Stimulated activated CD8-positive, alpha-beta memory T cell treated with anti-CD3 and anti-CD28 coated beads, Interleukin-12 subunit alpha, Interleukin-12 subunit beta, amount 100 ng/mL, for 1 hour (primary cell): Measurements from ENCODE around the gene PIP5K1B.

Experiments
- DNase-seq: peaks from one replicate; pipeline ENCODE4 v3.0.0-alpha.2; 2020; ENCODE audit warnings: low read depth

PIP5K1B gene

DNA sequence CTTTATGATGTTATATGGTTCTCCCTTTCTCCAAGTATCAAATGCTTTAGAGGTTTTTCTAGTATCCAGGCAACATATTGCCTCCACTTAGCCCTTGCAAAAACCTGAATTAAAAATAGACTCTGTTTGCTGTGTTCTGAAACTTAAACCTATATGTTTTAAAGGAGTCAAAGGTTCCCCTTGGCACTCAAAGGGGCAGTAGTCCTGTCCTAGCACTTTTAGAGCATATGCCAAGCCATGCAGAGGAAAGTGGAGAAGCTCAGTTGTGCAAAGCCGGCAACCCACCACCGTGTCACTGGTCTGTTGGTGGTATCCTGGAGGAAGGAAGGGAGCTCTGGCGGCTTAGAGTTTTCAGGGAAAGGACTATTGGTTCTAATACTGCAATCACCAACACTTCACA lies 154.3 kb downstream of the PIP5K1B start:
- no peak for DNase-seq

DNA sequence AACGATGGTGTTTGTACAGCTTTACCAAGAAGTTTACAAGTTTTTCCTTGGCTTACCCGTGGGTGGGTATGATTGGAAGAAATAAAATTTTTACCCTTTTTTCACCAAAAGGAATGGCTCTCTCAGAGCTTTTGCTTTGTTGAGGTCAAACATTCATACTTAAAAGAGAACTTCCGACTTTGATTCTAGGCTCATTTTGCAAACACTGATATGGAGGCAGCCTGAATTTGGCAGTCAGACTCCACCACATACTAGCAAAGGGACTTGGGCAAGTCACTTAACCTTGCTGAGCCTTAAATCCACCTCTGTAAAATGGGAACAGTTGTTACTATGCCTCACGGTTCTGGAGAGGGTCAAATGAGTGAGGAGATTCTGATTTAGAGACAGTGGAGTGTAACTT lies 155.4 kb downstream of the PIP5K1B start:
- no peak for DNase-seq

DNA sequence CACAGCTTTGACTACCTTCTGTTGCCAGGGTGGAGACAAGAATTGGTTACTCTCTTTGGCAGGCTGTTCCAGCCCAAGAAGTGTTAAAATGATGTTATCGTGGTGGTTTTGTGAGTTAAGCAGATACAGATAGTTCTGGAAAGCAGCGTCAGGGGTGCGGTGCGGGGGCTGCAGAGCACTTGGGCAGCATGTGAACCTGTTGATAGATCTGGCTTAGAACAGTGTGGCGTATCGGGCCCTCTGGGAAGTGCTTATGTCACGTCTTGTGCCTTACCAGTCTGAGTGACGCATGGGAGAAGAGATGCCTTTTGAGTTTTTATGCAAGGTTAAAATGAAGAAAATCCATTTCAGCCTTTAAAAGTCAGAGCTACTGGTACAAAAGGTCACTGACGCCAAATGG lies 156.4 kb downstream of the PIP5K1B start:
- DNase-seq: no peak

DNA sequence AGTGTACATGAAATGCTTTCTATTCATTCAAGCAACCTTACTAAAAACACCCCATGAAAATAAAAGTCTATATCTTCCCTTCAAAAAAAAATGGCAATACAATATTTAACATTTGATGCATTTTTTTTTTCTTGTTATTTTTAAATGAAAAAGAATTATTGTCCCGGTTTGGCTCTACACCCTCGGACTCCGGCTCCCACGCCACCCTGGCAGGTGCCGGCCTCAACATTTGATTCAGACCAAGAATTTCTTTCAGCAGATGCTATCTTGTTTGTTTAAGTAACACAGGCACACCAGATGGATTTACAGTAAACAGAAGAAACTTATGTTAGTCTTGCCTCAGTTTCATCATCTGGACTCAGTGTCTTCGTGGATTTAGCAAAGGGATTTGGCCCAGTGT lies 162.0 kb downstream of the PIP5K1B start:
- no peak for DNase-seq

GRCh38 chr9:68869022-68869421 lies 164.0 kb downstream of the PIP5K1B start:
- DNase-seq: no peak

GRCh38 chr9:68870086-68870485 lies 165.0 kb downstream of the PIP5K1B start:
- DNase-seq: no peak

- DNase-seq: no peak
These were observed 166.2 kb downstream of the PIP5K1B start for GRCh38 chr9:68871236-68871635.

DNA sequence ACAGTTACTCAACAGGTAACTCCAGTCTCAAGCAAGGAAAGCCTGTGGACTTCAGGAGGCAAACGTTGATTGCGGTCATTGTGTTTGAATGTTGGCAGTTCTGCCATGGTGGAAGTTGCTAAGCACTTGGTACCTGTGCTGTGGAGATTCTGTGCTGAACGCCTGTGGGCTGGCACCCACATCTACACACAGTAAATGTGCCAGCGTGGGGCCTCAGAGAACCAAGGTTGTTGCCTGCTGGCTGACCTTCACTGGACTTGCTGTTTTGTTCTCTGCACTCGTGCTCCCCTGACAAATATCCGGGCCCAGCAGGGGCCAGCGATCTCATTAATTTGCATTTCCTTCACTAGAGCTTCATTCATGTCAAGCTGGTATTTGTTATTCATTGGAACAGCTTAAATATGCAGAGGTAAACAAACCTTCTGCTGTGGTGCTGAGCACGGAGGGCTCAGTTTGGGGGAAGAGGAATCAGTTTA lies 167.0 kb downstream of the PIP5K1B start:
- no peak for DNase-seq

DNA sequence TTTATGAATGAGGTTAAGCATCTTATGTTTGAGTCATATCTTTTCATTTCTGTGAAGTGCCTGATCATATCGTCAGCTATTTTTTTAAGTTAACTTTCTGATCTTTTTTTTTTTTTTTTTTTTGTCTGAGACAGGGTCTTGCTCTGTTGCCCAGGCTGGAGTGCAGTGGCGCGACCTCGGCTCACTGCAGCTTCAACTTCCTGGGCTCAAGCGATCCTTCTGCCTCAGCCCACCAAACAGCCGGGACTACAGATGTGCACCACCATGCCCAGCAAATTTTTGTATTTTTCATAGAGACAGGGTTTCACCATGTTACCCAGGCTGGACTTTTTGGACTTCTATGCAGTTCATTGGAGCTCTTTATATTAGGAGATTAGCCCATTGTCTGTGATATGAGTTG lies 168.1 kb downstream of the PIP5K1B start:
- no peak for DNase-seq

DNA sequence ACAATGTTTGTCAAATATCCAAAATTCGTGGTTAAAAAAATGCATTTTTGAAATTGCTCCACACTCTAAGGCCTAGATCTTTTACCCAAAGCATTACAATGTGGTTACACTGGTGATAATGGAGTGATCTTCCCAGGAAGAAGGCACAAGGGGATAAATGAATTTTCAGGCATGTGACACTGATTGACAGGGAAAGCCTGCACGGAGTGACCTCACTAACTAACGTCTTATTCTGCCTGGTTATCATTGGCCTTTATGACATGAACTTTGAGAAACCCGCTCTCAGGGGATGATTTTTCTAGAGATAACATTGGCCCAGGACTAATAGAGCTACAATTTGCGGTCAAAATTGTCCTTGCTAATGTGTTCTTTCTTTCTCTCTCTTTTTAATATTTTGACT lies 171.2 kb downstream of the PIP5K1B start:
- no peak for DNase-seq

DNA sequence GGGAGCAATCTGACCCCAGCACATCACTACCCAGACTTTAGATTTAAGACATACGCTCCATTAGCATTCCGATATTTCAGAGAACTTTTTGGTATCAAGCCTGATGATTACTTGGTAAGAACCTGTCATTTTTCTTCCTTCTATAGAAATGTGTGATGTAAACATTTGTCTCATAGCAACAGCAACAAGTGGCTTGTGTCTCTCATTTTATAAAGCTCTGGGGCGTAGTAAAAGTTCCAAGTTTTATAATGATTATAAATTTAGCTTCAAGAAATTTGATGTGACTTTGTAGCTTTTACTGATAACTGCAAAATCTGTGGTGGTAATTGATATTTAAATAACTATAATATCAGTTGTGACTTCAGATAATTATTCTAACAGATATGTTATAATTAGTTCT lies 171.6 kb downstream of the PIP5K1B start:
- no peak for DNase-seq

GRCh38 chr9:68877219-68877618 lies 172.2 kb downstream of the PIP5K1B start:
- no peak for DNase-seq

DNA sequence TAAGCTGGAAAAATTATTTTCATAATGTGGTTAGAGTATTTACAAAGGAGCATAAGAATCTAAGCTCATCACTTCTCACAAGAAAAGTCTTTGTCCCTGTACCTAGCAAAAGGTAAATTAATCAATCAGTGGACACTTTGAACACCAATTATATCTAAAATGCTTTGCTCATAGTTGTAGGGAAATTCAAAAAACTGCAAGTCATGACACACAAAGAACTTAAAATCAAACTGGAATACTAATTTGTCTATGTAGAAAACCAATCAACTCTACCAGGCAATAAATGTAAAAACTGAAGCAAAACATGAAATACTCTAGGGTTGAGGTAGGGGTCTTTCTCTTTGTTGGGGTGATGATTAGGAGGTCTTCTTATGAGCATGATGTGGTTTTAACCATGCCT lies 173.4 kb downstream of the PIP5K1B start:
- DNase-seq: no peak

DNA sequence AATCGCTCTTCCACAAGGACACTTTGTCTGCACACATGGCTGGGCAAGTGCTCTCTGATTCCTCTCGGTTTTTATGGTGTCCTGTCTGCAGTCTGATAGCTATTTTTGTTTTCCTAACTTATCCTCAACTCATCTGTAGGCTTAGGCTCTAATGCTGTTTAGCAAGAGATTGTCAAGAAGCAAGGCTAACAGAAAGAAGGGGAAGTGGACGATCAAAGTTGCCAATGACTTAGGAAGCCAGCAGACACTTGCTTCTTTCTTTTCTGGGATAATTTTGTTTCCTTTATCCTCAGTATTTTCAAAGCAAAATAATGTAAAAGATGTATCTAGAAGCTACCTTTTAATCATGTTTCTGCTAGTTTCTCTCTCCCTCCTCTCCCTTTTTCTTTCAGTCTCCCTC lies 178.2 kb downstream of the PIP5K1B start:
- DNase-seq: no peak

- no peak for DNase-seq
These were observed 182.2 kb downstream of the PIP5K1B start for GRCh38 chr9:68887232-68887631.

GRCh38 chr9:68894502-68894901 lies 189.5 kb downstream of the PIP5K1B start:
- no peak for DNase-seq

DNA sequence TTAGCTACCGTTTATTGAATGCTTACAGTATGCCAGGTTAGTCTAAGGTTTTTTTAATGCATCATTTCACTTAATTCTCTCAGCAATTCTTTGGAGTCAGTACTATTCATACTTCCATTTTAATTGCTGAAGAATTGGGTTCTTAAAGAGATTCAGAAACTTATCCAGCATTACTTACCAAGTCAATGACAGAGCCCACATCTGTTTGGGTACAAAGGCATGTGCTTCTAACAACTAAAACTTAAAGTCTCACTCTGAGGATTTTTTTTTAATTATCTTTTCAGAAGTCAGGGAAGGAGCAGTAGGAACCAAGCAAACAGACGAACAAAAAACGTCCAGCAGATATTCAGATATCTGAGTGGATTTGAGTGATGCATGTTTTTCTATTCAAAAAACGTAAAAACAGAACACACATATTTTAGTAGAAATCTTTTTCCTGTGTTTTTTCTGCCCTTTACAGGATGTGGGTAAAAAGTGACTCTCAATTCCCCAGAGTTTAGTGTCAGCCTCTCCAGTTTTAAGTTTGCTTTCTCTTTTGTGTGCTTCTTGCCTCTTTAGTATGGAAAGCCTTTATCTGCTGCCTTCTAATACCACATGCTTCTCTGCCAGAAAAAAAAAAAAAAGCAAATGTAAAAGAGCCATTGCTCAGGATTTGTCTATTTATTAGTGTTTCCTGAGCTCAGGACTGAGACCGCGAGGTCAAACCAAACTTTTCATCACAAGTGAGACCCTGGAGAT lies 190.9 kb downstream of the PIP5K1B start:
- no peak for DNase-seq

- no peak for DNase-seq
These were observed 191.4 kb downstream of the PIP5K1B start for GRCh38 chr9:68896486-68896885.

- DNase-seq: no peak
These were observed 192.6 kb downstream of the PIP5K1B start for GRCh38 chr9:68897577-68898145.

- no peak for DNase-seq
These were observed 193.9 kb downstream of the PIP5K1B start for GRCh38 chr9:68898781-68899439.

- no peak for DNase-seq
These were observed 199.4 kb downstream of the PIP5K1B start for GRCh38 chr9:68904454-68904853.

DNA sequence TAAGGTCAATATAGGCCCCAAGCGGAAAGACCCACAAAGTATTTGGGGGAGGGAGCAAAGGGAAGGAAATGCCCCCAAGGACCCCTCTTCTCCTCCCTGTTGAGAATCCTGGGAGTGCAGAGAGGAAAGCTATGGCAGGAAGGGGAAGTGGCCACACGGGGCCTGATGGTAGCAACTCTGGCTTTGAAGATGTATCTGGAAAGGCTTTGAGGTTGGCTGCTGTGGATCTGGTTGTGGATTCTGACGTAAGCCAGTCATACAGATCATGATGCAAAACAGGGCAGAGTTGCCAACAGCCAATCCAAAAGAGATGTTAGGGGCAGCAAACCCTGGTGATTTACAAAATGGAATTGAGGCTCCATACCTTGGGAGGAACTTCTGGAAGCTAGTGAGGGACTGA lies 200.1 kb downstream of the PIP5K1B start:
- DNase-seq: no peak

GRCh38 chr9:68907910-68908309 lies 202.9 kb downstream of the PIP5K1B start:
- DNase-seq: no peak
